Lower leg skin (tissue), 3 donors: ENCODE measurements around the gene TRAPPC5.

Experiments
- CTCF ChIP-seq, 3 donors: fragments of 450-650 bp; IDR thresholded peaks; one replicate each; pipeline ENCODE4 v1.5.1; 2016; ENCODE audit warnings: antibody characterized with exemption in 3 of 3, mild to moderate bottlenecking in 3 of 3, moderate library complexity in 2 of 3
- POLR2A ChIP-seq, 2 donors: fragments of 450-650 bp; IDR thresholded peaks; one replicate each; pipeline ENCODE4 v1.6.1; 2016 to 2017; ENCODE audit warnings: antibody characterized with exemption in 2 of 2, mild to moderate bottlenecking in 1 of 2, moderate library complexity in 1 of 2

GRCh38 chr19:7677669-7678311 lies 2.8 kb upstream of the TRAPPC5 start:
- no peak for TF ChIP-seq POLR2A (IDR thresholded peaks at IDR 0.05)
- no peak for TF ChIP-seq CTCF (IDR thresholded peaks at IDR 0.05)
